ENCODE measurements around the gene SCAI.
A peak's percentile ranks its signal among the peaks of the same experiment; 100 is the strongest.
"Not testable (repeated sequence)": the region's sequence is repeated elsewhere in the genome, so short reads cannot be mapped to it uniquely, and the experiment has no call there.

SCAI gene

GRCh38 chr9:125082197-125082596, 61.1 kb downstream of the SCAI start:
- H3K4me3 ChIP-seq (ENCODE audit: low read length in 2 of 2); H3K27ac ChIP-seq (ENCODE audit: low read length): not testable (repeated sequence)

GRCh38 chr9:125080797-125081196, 62.5 kb downstream of the SCAI start:
- not testable (repeated sequence) for H3K36me3 ChIP-seq (ENCODE audit: control insufficient read depth in 2 of 2, insufficient read depth in 2 of 2, low read length in 2 of 2); H3K9me3 ChIP-seq (ENCODE audit: control insufficient read depth in 2 of 2, low read length in 2 of 2); H3K27ac ChIP-seq (ENCODE audit: low read length); H3K4me3 ChIP-seq (ENCODE audit: low read length in 2 of 2); H3K27me3 ChIP-seq (ENCODE audit: control insufficient read depth in 1 of 2, insufficient read depth in 2 of 2, low read length in 2 of 2); H3K9ac ChIP-seq (ENCODE audit: low read length in 2 of 2); H3K4me1 ChIP-seq (ENCODE audit: control insufficient read depth, insufficient read depth, low read length)

More at GRCh38 chr9:125082197-125082596, 61.1 kb downstream of the SCAI start:
- not testable (repeated sequence) for H3K9me3 ChIP-seq (ENCODE audit: control insufficient read depth in 2 of 2, low read length in 2 of 2); H3K36me3 ChIP-seq (ENCODE audit: control insufficient read depth in 2 of 2, insufficient read depth in 2 of 2, low read length in 2 of 2); H3K4me1 ChIP-seq (ENCODE audit: control insufficient read depth, insufficient read depth, low read length); H3K27me3 ChIP-seq (ENCODE audit: control insufficient read depth in 1 of 2, insufficient read depth in 2 of 2, low read length in 2 of 2); H3K9ac ChIP-seq (ENCODE audit: low read length in 2 of 2)

- Histone ChIP-seq H3K27me3 (ENCODE audit: control insufficient read depth in 1 of 2, insufficient read depth in 2 of 2, low read length in 2 of 2) (no peaks in the 10 kb centered on the region), H3K9me3 (ENCODE audit: control insufficient read depth in 2 of 2, low read length in 2 of 2) (no peaks in the 10 kb centered on the region), H3K9ac (ENCODE audit: low read length in 2 of 2) (no peak overlapping the region), H3K27ac (ENCODE audit: low read length) (no peak overlapping the region), H3K4me1 (ENCODE audit: control insufficient read depth, insufficient read depth, low read length) (no peaks in the 10 kb centered on the region), H3K36me3 (ENCODE audit: control insufficient read depth in 2 of 2, insufficient read depth in 2 of 2, low read length in 2 of 2) (no peaks in the 10 kb centered on the region), H3K4me3 (ENCODE audit: low read length in 2 of 2) (no peak overlapping the region)
Measured at GRCh38 chr9:125079931-125080330, 63.4 kb downstream of the SCAI start.

DNA sequence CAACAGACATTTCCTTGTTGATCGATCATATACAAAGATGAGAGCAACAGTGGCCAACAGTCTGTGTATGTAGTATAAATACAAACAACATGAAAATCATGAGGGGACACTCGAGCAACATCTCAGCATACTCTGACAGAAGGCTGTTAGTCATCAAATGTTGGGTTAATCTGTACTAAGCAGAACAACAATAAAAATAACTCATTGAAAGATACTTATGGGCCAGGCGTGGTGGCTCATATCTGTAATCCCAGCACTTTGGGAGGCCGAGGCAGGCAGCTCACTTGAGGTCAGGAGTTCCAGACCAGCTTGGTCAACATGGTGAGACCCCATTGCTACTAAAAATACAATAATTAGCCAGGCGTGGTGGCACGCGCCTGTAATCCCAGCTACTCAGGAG, 67.3 kb downstream of the SCAI start:
- Histone ChIP-seq H3K27ac (ENCODE audit: low read length) (no peak overlapping the region), H3K4me3 (ENCODE audit: low read length in 2 of 2) (no peak overlapping the region), H3K36me3 (ENCODE audit: control insufficient read depth in 2 of 2, insufficient read depth in 2 of 2, low read length in 2 of 2) (no peaks in the 10 kb centered on the region), H3K9me3 (ENCODE audit: control insufficient read depth in 2 of 2, low read length in 2 of 2) (no peaks in the 10 kb centered on the region), H3K27me3 (ENCODE audit: control insufficient read depth in 1 of 2, insufficient read depth in 2 of 2, low read length in 2 of 2) (no peaks in the 10 kb centered on the region), H3K4me1 (ENCODE audit: control insufficient read depth, insufficient read depth, low read length) (no peaks in the 10 kb centered on the region), H3K9ac (ENCODE audit: low read length in 2 of 2) (no peak overlapping the region)

DNA sequence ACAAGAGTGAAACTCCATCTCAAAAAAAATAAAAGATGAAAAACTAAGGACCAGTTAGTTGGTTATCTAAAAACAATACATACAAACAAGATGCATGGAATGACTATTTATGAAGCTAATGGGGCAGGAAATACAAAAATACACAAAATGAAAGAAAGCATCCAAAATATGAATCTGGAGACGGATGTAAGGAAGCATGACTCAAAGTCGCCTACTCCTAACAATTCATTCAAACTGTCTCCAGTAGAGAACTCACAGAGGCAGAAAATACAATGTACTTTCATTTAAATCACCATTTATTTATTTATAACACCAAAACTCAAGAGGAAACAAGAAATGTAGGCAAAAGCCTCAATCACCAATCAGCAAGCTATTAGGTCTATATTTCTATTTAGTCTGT, 68.4 kb downstream of the SCAI start:
- Histone ChIP-seq H3K9ac (ENCODE audit: low read length in 2 of 2) (no peak overlapping the region), H3K27ac (ENCODE audit: low read length) (no peak overlapping the region), H3K36me3 (ENCODE audit: control insufficient read depth in 2 of 2, insufficient read depth in 2 of 2, low read length in 2 of 2) (no peaks in the 10 kb centered on the region), H3K4me1 (ENCODE audit: control insufficient read depth, insufficient read depth, low read length) (no peaks in the 10 kb centered on the region), H3K4me3 (ENCODE audit: low read length in 2 of 2) (no peak overlapping the region), H3K27me3 (ENCODE audit: control insufficient read depth in 1 of 2, insufficient read depth in 2 of 2, low read length in 2 of 2) (no peaks in the 10 kb centered on the region), H3K9me3 (ENCODE audit: control insufficient read depth in 2 of 2, low read length in 2 of 2) (no peaks in the 10 kb centered on the region)

GRCh38 chr9:125066839-125067619, 76.3 kb downstream of the SCAI start:
- no peak overlapping the region for H3K9ac ChIP-seq (ENCODE audit: low read length in 2 of 2)
- H3K4me3 ChIP-seq (ENCODE audit: low read length in 2 of 2), result peak overlapping the region in 1 of 2 donors; percentile 32
- peaks cover 3% of the 10 kb centered on the region for H3K4me1 ChIP-seq (ENCODE audit: control insufficient read depth, insufficient read depth, low read length)
- H3K9me3 ChIP-seq (ENCODE audit: control insufficient read depth in 2 of 2, low read length in 2 of 2), result no peaks in the 10 kb centered on the region
- no peaks in the 10 kb centered on the region for H3K27me3 ChIP-seq (ENCODE audit: control insufficient read depth in 1 of 2, insufficient read depth in 2 of 2, low read length in 2 of 2)
- peak overlapping the region; percentile 6 for H3K27ac ChIP-seq (ENCODE audit: low read length)
- H3K36me3 ChIP-seq (ENCODE audit: control insufficient read depth in 2 of 2, insufficient read depth in 2 of 2, low read length in 2 of 2), result no peaks in the 10 kb centered on the region

DNA sequence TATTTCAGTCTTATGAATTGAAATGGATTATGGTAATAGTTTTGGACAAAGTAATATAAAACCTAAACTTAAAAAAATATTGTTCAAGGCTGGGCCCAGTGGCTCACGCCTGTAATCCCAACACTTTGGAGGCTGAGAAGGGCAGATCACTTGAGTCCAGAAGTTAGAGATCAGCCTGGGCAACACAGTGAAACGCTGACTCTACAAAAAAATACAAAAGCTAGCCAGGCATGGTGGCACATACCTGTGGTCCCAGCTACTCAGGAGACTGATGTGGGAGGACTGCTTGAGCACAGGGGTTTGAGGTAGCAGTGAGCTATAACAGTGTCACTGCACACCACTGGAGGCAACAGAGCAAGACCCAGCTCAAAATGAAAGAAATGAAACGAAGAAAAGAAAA, 81.9 kb downstream of the SCAI start:
- no peak overlapping the region for H3K4me3 ChIP-seq (ENCODE audit: low read length in 2 of 2)
- H3K27me3 ChIP-seq (ENCODE audit: control insufficient read depth in 1 of 2, insufficient read depth in 2 of 2, low read length in 2 of 2), result no peaks in the 10 kb centered on the region
- H3K9me3 ChIP-seq (ENCODE audit: control insufficient read depth in 2 of 2, low read length in 2 of 2), result no peaks in the 10 kb centered on the region
- H3K27ac ChIP-seq (ENCODE audit: low read length), result no peak overlapping the region
- H3K9ac ChIP-seq (ENCODE audit: low read length in 2 of 2), result no peak overlapping the region
- no peaks in the 10 kb centered on the region for H3K4me1 ChIP-seq (ENCODE audit: control insufficient read depth, insufficient read depth, low read length)
- H3K36me3 ChIP-seq (ENCODE audit: control insufficient read depth in 2 of 2, insufficient read depth in 2 of 2, low read length in 2 of 2), result no peaks in the 10 kb centered on the region

DNA sequence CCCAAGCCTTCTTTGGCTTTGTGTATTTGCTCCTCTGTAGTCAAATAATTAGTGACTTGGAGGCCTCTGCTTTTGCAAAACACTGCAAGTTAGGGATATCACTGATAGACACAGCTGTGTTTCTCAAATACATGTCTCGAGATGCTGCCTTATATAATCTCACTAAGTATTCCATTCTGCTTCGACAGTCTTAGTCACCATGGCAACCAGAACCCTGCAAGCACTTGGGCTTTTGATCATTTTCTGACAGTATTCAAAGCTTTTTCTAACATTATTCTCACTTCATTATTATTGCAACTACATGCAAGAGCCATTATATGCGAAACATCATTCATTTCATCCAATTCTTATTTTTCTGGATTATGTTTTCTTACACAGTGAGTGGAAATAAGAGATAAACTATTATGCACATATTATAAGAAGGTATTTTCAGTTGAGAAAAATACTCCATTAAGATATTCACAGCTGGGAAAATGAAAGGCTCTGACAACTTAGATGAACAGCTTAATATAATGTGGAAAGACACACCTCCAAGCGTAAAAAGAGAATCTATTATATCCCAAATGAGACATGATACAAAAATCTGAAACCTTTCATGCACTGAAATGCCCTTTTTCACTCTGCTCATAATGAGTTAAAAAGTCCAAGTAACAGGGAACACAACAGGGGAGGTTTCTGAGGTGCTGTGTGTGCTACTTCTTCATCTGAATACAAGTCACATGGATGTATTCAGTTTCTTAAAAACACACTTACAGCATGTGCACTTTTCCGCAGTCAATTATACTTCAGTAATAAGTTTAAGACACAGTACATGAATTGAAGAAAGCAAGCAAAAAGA, 93.9 kb downstream of the SCAI start:
- Histone ChIP-seq H3K27me3 (ENCODE audit: control insufficient read depth in 1 of 2, insufficient read depth in 2 of 2, low read length in 2 of 2) (no peaks in the 10 kb centered on the region), H3K4me1 (ENCODE audit: control insufficient read depth, insufficient read depth, low read length) (no peaks in the 10 kb centered on the region), H3K9ac (ENCODE audit: low read length in 2 of 2) (no peak overlapping the region), H3K4me3 (ENCODE audit: low read length in 2 of 2) (no peak overlapping the region), H3K9me3 (ENCODE audit: control insufficient read depth in 2 of 2, low read length in 2 of 2) (no peaks in the 10 kb centered on the region), H3K36me3 (ENCODE audit: control insufficient read depth in 2 of 2, insufficient read depth in 2 of 2, low read length in 2 of 2) (peaks cover 0 to 2% of the 10 kb centered on the region in 2 donors), H3K27ac (ENCODE audit: low read length) (no peak overlapping the region)

GRCh38 chr9:125043631-125044030, 99.7 kb downstream of the SCAI start:
- no peaks in the 10 kb centered on the region for H3K36me3 ChIP-seq (ENCODE audit: control insufficient read depth in 2 of 2, insufficient read depth in 2 of 2, low read length in 2 of 2)
- no peak overlapping the region for H3K27ac ChIP-seq (ENCODE audit: low read length)
- no peak overlapping the region for H3K4me3 ChIP-seq (ENCODE audit: low read length in 2 of 2)
- H3K9me3 ChIP-seq (ENCODE audit: control insufficient read depth in 2 of 2, low read length in 2 of 2), result no peaks in the 10 kb centered on the region
- H3K9ac ChIP-seq (ENCODE audit: low read length in 2 of 2), result no peak overlapping the region
- no peaks in the 10 kb centered on the region for H3K4me1 ChIP-seq (ENCODE audit: control insufficient read depth, insufficient read depth, low read length)
- H3K27me3 ChIP-seq (ENCODE audit: control insufficient read depth in 1 of 2, insufficient read depth in 2 of 2, low read length in 2 of 2), result no peaks in the 10 kb centered on the region

DNA sequence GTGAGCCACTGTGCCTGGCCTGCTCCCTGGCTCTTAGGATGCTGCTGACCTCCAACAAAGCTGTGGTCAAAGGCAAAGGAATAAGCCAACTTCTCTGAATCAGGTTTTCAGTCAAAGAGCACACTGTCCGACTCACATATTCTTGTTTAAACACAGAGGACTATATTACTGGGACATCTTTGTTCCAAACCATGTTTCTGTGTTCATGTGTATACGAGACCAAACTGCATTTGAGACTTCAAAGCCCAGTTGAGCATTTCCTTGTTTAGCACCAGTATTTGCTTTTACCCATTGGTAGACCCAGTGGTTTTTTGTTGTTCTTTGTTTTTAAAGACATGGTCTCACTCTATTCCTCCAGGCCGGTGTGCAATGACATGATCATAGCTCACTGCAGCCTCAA, 100.2 kb downstream of the SCAI start:
- Histone ChIP-seq H3K9me3 (ENCODE audit: control insufficient read depth in 2 of 2, low read length in 2 of 2) (no peaks in the 10 kb centered on the region), H3K4me1 (ENCODE audit: control insufficient read depth, insufficient read depth, low read length) (no peaks in the 10 kb centered on the region), H3K36me3 (ENCODE audit: control insufficient read depth in 2 of 2, insufficient read depth in 2 of 2, low read length in 2 of 2) (no peaks in the 10 kb centered on the region), H3K4me3 (ENCODE audit: low read length in 2 of 2) (no peak overlapping the region), H3K27ac (ENCODE audit: low read length) (no peak overlapping the region), H3K27me3 (ENCODE audit: control insufficient read depth in 1 of 2, insufficient read depth in 2 of 2, low read length in 2 of 2) (no peaks in the 10 kb centered on the region), H3K9ac (ENCODE audit: low read length in 2 of 2) (no peak overlapping the region)

- Histone ChIP-seq H3K27ac (ENCODE audit: low read length) (no peak overlapping the region), H3K9me3 (ENCODE audit: control insufficient read depth in 2 of 2, low read length in 2 of 2) (no peaks in the 10 kb centered on the region), H3K27me3 (ENCODE audit: control insufficient read depth in 1 of 2, insufficient read depth in 2 of 2, low read length in 2 of 2) (no peaks in the 10 kb centered on the region), H3K9ac (ENCODE audit: low read length in 2 of 2) (no peak overlapping the region), H3K4me1 (ENCODE audit: control insufficient read depth, insufficient read depth, low read length) (no peaks in the 10 kb centered on the region), H3K4me3 (ENCODE audit: low read length in 2 of 2) (no peak overlapping the region), H3K36me3 (ENCODE audit: control insufficient read depth in 2 of 2, insufficient read depth in 2 of 2, low read length in 2 of 2) (no peaks in the 10 kb centered on the region)
Measured at GRCh38 chr9:125038166-125038565, 105.2 kb downstream of the SCAI start.

Data from stomach smooth muscle (tissue), 2 donors.